Muscle of back (tissue), 13 donors: ENCODE measurements around the gene LMBRD1. TPM values are rescaled to one million over a fixed set of nuclear protein-coding genes. Genes with fewer than 3 reads are reported as not detected.
A peak's percentile ranks its signal among the peaks of the same experiment; 100 is the strongest.
"Not testable (repeated sequence)": the region's sequence is repeated elsewhere in the genome, so short reads cannot be mapped to it uniquely, and the experiment has no call there.

Experiments
- DNase-seq, 3 donors: peaks; one replicate each; pipeline versions ENCODE4 v3.0.0 to v3.0.0-alpha.2; 2013
- long read RNA-seq, 9 donors: transcript quantifications; one replicate each; lab custom pipeline, GENCODE V29; 2026
- polyA plus RNA-seq, 10 donors: library from polyadenylated mRNA; unstranded; fragments of 120-200 nt; gene quantifications; one replicate each; pipeline ENCODE4 v1.2.1, GENCODE V29; 2013; ENCODE audit not compliant: insufficient read length in 10 of 10

LMBRD1 gene
- 10 to 100 TPM; 28.7 to 40.5 (median 34.2) TPM for polyA plus RNA-seq
- long read RNA-seq, donor 1, transcript LMBRD1-202 (16 exons, 2,264 nt), result major isoform, 6 of 8 reads
- long read RNA-seq, donor 1, partial matches to known transcripts, result 0 of 8 reads
- long read RNA-seq, donor 1, other reads (novel, unspliced or antisense), result 0 of 8 reads
- long read RNA-seq, donor 2, partial matches to known transcripts, result 0 of 5 reads
- long read RNA-seq, donor 2, other reads (novel, unspliced or antisense), result 0 of 5 reads
- long read RNA-seq, donor 3, partial matches to known transcripts, result 0 of 1 reads
- long read RNA-seq, donor 3, other reads (novel, unspliced or antisense), result 0 of 1 reads
- long read RNA-seq, donor 4, partial matches to known transcripts, result 0 of 7 reads
- long read RNA-seq, donor 4, other reads (novel, unspliced or antisense), result 0 of 7 reads
- long read RNA-seq, donor 5, partial matches to known transcripts, result 7 of 14 reads
- long read RNA-seq, donor 5, other reads (novel, unspliced or antisense), result 0 of 14 reads
- long read RNA-seq, donor 6, transcript LMBRD1-202 (16 exons, 2,264 nt), result major isoform, 10 of 13 reads
- long read RNA-seq, donor 6, partial matches to known transcripts, result 0 of 13 reads
- long read RNA-seq, donor 6, other reads (novel, unspliced or antisense), result 0 of 13 reads
- long read RNA-seq, donor 7, transcript LMBRD1-202 (16 exons, 2,264 nt), result major isoform, 7 of 12 reads
- long read RNA-seq, donor 7, partial matches to known transcripts, result 0 of 12 reads
- long read RNA-seq, donor 7, other reads (novel, unspliced or antisense), result 0 of 12 reads
- long read RNA-seq, donor 8, transcript LMBRD1-202 (16 exons, 2,264 nt), result major isoform, 5 of 7 reads
- long read RNA-seq, donor 8, partial matches to known transcripts, result 0 of 7 reads
- long read RNA-seq, donor 8, other reads (novel, unspliced or antisense), result 0 of 7 reads
- long read RNA-seq, donor 9, partial matches to known transcripts, result 0 of 2 reads
- long read RNA-seq, donor 9, other reads (novel, unspliced or antisense), result 0 of 2 reads

DNA sequence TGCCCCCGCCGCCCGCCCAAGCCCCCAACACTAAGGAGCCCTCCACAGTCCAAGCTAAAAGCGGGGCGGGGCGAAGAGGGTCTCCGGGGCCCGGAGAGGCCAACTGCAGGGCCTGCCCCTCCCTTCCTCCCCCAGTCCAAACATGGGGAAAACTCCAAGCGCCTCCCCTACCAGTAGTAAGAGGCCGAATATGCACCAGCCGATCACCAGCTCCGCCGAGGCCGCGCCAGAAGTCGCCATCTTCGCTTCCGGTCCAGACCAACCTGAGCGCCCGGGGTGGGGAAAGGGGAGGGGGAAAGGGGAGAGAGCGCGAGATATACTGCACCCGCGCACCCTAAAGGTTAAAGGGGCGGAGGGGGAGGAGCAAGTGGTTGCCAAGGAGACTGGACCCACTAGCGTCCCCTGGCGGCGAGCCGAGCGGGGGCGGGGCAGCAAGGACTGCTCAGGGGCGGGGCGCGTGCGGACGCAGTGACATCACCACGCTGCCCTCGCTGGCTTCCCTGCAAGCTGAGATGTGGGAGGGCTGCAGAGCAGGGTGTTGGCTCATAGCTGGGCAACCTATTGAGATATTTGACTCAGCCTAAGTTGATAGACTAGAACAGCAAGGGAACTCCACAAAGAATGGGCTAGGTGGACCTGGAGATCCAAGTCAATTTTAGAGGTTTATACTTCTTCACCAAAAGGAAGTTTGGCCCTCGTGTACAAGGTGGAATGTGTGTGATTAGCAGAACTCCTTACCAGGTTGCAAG lies at the start of gene LMBRD1:
Gene LMBRD1, minus strand, starts transcription at position 369 of the 749 bp plus-strand sequence. Its CDS starts 129 bp downstream, at position 240.
- DNase-seq, result peak; percentile 94 to 97 (median 95)

DNA sequence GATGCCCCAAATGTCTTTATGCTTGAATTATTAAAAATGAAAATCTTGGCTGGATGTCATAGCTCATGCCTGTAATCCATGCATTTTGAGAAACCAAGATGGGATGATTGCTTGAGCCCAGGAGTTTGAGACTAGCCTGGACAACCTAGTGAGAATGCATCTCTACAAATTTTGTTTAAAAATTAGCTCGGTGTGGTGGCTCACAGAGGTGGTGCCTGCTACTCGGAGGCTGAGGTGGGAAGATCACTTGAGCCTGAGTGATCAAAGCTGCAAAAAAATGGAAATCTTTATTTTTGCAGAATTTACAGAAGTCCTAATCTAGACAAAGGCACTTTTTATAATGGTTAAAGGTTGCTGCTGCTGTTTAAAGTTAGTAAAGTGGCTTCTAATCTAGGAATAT lies 49.5 kb upstream of the LMBRD1 start:
- no peak for DNase-seq

DNA sequence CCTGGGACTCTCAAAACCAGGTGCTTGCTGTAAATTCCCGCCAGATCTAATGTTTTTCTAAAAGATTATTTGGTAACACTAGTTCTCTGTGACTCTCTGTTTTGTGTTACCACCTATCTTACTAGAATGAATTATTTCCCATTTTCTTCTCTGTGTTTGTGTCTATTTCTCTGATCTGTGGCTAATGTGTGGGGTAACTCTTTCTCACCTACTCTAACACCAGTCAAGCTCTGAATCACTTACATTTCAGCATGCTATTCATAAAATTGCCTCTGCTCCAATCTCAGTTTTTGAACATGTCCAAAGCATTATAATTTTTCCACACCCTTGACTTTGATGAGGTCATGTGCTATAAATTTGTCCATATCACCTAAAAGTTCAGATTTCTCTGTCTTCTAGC lies 46.4 kb upstream of the LMBRD1 start:
- no peak for DNase-seq

DNA sequence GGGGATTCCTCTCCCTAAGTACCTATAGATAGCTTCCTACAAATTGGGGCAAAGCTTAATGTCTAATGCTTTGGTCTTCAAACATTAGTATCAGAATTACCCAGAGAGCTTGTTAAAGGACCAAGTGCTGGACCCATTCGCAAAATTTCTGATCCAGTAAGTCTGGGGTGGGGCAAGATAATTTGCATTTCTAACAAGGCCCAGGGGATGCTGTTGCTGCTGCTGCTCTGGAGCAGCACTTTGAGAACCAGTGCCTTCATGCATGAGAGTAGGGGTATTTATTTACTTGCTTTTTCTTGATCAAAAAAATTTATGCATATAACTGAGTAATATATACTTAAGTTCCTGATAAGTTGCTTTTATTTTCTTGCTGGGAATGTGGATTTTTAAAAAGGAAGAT lies 45.1 kb upstream of the LMBRD1 start:
- no peak for DNase-seq

DNA sequence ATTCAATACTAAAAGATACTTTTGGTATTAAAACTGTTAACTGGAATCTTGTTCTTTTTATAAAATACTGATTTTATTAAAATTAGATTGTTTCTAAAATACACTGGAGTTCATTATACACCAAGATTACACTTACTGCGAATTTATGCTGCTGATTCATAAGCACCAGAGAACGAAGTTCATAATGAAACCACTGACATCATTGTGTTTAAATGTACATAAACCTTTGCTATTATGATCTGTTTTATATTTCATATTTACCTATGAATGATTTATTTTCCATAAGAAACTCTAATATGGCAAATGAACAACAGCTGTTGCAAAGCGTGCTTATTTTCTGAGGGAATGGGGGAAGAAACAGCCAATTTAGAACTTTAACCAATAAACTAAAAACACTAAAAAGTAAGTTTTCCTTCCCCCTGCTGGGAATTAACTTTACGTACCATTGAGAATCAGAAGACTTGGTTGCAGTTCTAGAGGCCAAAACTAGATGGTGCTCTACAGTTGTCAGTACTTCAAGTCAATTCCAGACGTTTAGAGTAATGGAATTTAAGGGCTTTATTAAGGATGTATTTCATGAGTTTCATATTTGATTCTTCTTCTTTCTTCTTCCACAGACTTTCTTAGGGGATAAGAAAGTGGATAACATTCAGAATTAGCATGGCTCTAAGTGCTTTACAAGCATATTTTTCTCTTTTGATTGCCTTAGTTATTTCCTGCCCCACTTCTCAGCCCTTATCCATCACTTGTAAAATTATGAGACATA lies 38.8 kb upstream of the LMBRD1 start:
- peak; percentile 52 to 75 (median 57) for DNase-seq

DNA sequence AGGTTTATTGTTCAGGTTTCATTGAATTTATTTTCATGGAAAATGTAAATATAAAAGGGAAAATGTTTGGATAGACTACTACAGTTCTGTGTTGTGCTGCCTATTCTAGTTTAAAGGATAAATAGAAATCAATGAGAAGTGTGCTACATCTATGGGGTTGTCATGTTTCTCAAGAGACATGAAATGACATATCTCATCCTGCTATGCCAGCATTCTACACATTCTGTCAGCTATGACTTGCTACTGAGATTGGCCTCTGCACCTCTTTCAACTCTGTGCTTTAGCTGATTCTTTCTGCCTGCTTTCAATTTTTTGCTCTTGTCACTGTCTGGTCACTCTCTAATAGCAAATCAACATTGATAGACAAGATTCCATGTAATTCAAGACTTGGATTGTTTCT lies 35.7 kb upstream of the LMBRD1 start:
- DNase-seq, result no peak

DNA sequence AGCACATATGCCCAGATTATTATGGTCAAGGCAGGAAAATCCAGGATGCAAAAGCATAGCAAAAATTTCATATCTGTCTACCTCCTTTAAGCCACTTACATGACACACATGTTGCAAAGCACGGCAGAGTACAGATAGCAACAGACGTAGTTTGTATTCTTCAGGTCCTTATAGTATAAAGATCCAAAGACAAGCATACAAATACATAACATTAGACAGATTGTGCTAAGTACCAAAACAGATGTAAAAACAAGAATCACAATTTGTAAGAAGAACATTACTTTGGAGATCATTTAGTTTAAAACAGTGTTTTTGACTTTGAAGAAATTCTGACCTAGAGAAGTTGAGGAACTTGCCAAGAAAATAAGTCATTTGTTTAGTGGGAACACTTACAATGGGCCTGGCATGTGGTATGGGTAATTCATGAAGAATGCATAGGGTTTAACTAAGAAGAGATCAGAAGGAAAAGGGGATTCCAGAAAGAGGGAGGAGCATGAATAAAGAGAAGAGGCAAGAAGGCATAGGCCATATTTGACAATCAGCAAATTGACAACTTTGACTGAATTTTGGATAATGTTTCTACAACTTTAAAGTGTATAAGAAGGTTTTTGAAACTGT lies 30.6 kb upstream of the LMBRD1 start:
- peak in 1 of 3 donors; percentile 10 for DNase-seq

DNA sequence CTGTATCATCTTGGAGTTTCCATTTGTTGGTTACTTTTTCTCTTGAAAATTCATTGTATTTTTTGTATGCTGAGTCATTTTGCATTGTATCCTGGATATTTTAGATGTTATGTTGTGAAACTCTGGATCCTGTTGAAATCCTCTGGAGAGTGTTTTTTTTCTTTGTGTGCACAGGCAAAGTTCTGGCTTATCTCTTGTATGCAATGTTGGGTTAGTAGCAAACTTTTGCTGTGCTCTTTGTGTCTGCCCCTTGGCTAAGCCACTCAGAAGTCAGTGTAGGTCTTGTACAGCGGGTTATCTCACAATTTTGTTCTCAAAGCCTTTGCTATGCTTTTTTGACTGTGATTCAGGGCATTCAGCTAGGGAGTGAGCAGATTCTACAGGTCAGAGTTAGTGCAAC lies 29.1 kb upstream of the LMBRD1 start:
- no peak for DNase-seq

DNA sequence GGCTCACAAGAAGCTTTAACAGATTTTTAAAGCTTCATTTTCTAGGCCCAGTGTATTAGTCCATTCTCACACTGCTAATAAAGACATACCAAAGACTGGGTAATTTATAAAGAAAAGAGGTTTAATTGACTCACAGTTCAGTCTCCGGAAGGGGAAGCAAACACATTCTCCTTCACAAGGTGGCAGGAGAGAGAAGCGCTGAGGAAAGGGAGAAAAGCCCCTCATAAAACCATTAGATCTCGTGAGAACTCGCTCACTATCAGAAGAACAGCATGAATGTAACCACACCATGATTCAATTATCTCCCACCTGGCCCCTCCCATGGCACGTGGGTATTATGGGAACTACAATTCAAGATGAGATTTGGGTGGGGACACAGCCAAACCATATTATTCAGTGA lies 27.5 kb upstream of the LMBRD1 start:
- not testable (repeated sequence) for DNase-seq

DNA sequence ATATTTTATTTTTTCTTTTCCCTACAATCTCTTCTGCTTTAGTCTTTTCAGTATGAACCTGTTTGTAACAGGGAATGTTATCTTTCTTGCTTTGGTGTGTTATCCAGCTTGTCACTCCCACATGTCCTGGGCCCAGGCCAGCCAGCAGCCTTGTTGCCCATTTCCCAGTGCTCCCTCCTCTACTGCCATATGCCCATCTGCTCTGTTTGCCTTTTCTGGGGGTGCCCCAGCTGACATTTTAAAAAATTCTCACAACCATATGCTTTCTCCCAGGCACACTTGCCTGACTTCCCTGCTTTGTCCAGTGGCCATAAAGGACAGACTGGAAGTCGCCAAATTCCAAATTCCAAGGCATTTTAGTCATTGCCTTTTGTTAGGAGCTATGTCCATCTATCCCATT lies 23.6 kb upstream of the LMBRD1 start:
- DNase-seq, result no peak

DNA sequence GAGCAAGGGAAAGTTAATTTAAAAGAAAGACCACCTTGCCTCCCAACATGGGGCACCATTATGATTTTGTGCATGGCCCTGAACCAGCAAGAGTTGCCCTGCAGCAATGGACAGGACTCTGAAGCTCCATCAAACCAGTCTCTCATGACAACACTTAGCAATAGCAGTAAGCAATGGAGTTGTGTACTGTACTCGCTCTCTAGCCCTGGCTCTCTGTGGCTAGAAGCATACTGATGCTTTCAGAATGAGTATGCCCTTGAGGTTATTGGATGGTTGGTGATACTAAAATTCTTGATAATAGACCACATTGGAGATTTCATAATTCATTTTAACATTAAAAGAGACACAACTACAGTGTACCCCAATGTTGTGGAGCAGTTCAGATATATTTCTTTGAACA lies 23.2 kb upstream of the LMBRD1 start:
- no peak for DNase-seq

DNA sequence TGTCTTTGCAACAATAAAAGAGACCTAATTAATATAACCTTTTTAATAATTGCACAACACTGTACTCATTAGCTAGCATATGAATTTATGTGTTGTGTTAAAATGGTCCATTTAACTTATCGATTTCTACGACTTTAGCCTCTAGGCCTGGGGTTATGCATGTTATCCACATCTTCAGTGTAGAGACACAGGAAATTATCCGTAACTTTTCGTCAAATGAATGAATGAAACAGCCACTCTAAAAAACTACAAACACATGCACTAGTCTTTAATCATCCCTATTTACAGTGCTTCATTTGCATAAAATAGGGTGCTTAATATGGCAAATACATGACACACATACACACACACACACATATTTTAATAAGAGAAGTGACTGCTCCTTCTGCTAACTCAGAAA lies 22.3 kb upstream of the LMBRD1 start:
- no peak for DNase-seq

DNA sequence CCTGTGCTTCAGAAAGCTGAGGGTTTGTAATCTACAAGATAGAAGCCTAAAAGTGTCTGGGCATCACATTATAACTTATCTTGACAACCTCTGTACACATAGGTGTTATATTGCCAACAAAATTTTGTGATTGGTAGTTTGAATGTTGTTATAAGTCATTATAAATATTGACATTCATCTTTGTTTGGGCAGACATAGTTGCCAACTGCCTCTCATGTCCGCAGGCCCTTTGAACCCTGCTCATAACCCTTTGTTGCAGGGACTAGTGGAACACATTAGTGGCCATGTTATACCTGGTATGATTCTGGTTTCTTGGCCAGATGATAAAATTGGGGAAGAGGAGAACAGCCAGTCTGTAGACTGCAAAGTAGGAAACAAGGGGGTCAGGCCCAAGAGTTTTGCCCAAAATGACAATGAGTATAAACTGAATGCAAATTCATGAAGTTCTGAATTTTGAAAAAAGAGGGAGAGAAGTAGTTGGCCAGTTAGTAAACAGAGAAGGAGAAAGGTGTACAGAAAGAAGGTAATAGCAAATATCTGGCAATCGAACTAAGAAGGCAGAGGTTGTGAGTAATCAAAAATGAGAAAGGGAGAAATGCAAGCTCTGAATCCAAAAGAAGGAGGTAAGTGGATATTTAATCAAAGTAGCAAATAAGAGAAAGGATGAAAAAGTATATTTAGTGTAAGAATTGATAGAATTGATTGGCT lies 21.6 kb upstream of the LMBRD1 start:
- no peak for DNase-seq

DNA sequence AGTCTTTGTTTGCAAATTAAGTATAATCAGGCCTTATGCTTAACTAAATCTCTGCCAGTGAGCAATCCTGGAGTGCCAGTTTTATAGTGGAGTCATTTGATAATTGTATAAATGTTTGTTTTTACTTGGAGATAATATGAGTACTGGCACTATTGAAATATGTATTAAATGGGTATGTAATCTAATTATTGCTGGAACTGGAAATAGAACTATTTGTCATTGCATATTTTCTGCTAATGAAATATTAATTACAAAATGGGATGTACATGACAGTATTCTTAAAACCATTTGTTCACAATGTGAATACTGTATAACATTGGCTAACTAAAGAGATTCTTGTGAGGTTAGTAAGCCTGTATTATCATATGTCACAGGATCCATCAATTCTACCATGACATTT lies 20.5 kb upstream of the LMBRD1 start:
- no peak for DNase-seq

DNA sequence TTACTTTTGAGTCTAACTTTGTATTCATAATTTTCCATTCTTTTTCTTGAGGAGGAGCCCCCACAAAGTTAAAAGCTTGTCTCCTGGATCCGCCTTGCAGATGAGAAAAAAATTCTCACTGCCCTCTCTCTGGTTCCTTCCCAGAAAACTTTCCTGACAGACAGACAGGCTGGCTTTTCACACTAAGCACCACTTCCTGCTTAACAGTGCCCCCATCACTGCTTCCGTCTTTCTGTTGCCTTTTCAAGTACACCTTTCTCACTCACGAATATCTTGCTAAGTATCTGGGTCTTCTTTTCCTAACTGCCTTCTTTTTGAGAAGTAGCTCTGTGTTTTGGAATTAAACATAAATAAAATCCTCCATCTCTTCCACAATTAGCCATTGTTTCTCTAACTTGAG lies 19.8 kb upstream of the LMBRD1 start:
- no peak for DNase-seq

DNA sequence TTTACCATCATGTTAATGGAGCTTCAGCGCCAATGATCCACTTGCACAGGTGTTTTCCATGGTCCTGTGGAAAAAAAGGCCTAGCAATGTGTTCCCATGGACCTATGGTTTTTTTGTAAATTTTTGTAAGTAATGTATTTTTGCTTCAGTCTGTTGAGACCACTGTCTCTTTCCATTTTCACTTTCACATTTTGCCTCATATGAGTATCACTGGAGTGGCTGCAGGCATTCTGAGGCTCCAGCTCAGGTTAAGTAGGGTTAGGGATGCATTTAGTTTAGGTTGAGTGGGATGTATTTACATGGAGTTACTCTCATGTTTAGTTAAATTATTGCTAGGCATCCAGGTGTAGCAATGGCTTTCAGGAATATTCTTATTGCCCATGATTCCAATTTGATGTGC lies 19.2 kb upstream of the LMBRD1 start:
- DNase-seq, result no peak

DNA sequence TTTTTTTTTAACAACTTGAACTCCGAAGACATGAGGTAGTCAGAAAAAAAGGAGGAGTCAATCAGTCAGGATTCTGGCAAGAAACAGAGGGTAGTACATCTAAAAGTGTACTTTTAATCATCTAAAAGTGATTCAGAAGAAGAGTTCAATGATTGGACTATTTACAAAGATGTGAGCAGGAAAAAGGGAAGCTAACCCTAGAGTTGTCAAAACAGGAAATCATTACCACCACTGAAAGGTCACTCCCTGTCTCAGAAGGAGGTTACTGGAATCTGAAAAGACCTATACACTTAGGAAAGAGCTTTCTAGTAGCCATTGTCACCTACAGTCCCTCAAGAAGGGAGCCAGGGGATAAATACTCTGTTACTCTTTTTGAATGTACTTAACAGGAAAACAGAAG lies 16.7 kb upstream of the LMBRD1 start:
- DNase-seq, result no peak

DNA sequence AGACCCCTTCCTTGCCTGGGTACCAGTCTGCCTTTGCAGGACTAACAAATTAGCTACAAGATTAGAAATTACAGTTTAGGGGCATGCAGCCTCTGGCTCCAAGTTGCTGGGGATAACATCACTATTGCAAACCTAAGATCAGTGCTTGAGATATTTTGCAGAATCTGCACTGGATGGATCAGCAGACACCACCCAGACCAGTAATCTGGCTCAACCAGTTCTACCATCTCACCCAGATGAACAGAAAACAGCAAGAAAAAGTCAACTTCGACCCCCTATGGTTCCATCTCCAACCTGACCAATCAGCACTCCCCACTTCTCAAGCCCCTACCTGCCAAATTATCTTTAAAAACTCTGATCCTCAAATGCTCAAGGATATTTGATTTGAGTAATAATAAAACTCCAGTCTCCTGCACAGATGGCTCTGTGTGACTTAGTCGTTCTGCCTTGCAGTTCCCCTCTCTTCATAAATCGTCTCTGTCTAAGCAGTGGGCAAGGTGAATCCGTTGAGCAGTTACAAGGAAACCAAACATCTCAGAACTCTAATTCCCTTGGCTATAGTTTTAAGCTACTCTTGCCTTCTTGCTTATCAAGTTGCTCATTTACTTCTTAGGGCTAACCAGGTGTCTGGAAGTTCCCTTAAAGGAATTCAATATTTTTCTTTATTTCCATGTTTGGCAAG lies 16.1 kb upstream of the LMBRD1 start:
- DNase-seq, result no peak

DNA sequence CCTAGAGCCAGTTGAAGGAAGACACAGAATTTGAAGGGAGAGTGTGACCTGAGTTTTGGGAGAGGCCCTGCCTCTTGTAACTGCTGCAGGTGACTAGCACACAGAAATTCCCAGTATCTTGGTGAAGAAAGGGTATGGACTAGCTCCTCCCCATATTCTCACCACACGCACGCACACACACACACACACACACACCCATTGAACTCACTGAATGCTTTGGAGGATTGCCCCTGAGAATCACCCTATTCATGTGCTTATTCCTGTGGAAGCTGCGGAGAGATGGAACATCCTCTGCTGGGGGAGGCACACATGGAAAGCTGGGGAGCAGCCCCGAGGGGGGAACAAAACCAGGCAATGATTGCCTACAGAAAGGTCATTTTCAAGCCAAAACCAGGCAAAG lies 6.2 kb upstream of the LMBRD1 start:
- DNase-seq, result no peak
